ENCODE measurements around the gene NR2F2.
A peak's percentile ranks its signal among the peaks of the same experiment; 100 is the strongest.

NR2F2 gene

DNA sequence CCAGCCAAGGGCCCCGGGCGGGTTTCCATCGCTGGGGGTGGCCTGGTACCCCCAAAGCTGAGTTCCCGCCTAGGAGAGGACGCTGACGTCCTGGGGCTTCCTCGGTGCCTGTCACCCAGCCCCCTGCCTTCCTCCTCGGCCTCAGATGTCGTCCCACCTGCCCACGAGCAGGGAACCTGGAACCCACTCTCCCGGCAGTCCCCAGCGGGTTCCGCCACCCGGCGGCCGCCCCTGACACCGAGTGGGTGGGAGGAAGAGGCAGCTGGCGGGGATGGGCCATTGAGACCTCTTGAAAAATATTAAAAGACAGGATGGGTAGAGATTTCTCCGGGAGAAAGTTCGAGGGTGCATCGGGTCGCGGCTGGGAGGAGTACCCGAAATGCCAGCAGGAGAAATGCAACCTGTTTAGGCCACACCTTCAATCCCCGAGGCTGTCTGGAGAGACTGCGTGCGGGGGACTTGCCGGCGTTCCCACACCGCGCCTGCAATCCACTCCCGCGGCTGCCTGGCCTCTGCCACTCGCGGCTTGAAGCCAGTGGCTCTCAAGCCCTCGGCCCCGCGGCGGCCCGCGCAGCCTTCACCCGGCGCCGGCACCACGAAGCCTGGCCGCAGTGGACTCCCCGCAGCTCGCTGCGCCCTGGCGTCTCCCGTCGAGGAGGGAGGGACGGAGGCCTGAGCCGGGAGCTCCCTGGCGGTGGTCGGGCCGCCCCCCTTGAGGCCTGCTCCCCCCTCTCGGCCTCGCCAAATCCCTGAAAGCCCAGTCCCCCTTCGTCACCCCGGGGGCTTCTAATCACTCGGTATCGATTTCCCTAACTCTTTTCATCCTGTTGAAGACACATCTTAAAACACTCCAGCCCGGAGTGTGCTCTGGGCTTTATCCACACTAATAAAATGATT, 8.6 kb upstream of the NR2F2 start:
- H2BK15ac ChIP-seq (ENCODE audit: low read length) = peak overlapping the region; percentile 99

DNA sequence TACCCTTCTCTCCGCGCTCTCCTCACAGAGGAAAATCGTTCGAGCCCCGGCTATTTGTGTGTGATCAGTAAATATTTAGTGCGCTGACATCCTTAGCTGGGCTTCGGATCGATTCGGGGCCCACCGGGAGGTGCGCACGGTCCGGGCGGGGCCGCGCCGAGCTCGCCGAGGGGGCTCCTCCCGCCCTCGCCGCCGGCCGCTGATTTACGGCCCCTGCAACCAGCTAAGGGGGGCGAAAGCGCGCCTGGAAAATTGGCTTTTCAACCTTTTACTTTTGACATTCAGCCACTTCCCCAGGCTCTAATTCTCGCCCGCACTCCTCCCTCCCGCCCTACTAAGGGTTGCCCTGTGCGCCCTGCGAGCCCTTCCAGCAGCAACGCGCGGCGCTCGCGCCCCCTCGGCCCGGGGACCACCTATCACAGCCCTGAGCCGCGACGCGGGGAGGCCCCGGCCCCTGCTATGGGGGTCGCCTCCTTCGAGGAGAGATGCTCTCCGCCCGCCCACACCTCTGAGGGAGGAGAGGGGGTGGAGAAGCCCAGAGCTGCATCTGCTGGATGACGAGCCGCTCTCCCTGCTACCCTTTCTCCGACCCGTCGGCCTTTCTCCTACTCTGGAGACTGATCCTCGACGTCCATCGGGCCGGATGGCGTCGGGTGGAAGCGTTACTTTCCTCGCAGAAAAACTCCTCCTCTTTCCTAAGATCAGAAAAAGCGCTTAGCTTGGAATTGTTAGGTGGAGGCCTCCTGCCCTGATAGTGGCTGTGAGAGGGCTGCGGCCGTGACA, 7.8 kb upstream of the NR2F2 start:
- H3K14ac ChIP-seq (ENCODE audit: low read length) = no peak overlapping the region
- peaks cover 24 to 25% of the 10 kb centered on the region in 2 donors for H3K4me1 ChIP-seq (ENCODE audit: control insufficient read depth in 2 of 2, insufficient read depth in 1 of 2, low read depth in 1 of 2, low read length in 2 of 2)
- H2BK120ac ChIP-seq (ENCODE audit: low read depth, low read length) = peak overlapping the region; percentile 56
- peaks cover 0 to 3% of the 10 kb centered on the region in 2 donors for H3K36me3 ChIP-seq (replicated peaks in 1 of 2; ENCODE audit: control insufficient read depth in 2 of 2, insufficient read depth in 2 of 2, low read length in 2 of 2)
- peak overlapping the region; percentile 13 for H3K4ac ChIP-seq (ENCODE audit: low read length)
- peak overlapping the region in 1 of 2 donors; percentile 73 for H3K4me3 ChIP-seq (ENCODE audit: low read length in 2 of 2)
- peak overlapping the region; percentile 35 for H2BK12ac ChIP-seq (ENCODE audit: low read length)
- no peaks in the 10 kb centered on the region for H3K79me1 ChIP-seq (ENCODE audit: low read depth, low read length)
- H3K9ac ChIP-seq (ENCODE audit: low read depth, low read length, poor library complexity) = peak overlapping the region; percentile 38
- H3K9me3 ChIP-seq (replicated peaks in 1 of 2; ENCODE audit: control insufficient read depth in 2 of 2, insufficient read depth in 1 of 2, low read depth in 1 of 2, low read length in 2 of 2) = peaks cover 0 to 2% of the 10 kb centered on the region in 2 donors
- peaks cover 0 to 5% (median 0%) of the 10 kb centered on the region in 3 experiments for H3K27me3 ChIP-seq (ENCODE audit: control insufficient read depth in 3 of 3, insufficient read depth in 3 of 3, low read depth in 1 of 3, low read length in 3 of 3)
- H2BK15ac ChIP-seq (ENCODE audit: low read length) = peak overlapping the region; percentile 13
- peak overlapping the region; percentile 89 for H3K18ac ChIP-seq (ENCODE audit: low read length)
- H2BK5ac ChIP-seq (ENCODE audit: low read length) = peak overlapping the region; percentile 88
- peak overlapping the region; percentile 87 for H4K8ac ChIP-seq (ENCODE audit: low read depth, low read length)
- H3K4me2 ChIP-seq (ENCODE audit: insufficient read depth, low read length, poor library complexity, severe bottlenecking) = peak overlapping the region; percentile 99
- DNase-seq (ENCODE audit: low spot score) = peak; percentile 68
- WGBS, 2 donors (ENCODE audit: extremely low coverage in 2 of 2, insufficient read length in 2 of 2, insufficient replicate concordance in 1 of 2) = no CpG with 5 or more reads among the region's 66 CpGs
- no peak overlapping the region for H4K91ac ChIP-seq (ENCODE audit: low read depth, low read length, poor library complexity)
- H3K23ac ChIP-seq (ENCODE audit: low read depth, low read length, poor library complexity) = no peak overlapping the region
- H3K27ac ChIP-seq (replicated peaks; ENCODE audit: low read length) = peak overlapping the region; percentile 94
- peak overlapping the region; percentile 68 for H2AK5ac ChIP-seq (ENCODE audit: low read depth, low read length)
- no peak overlapping the region for H2AFZ ChIP-seq (ENCODE audit: low read length)

More for the DNA sequence above, 8.6 kb upstream of the NR2F2 start:
- peak; percentile 44 for DNase-seq (ENCODE audit: low spot score)
- no CpG with 5 or more reads among the region's 64 CpGs for WGBS, 2 donors (ENCODE audit: extremely low coverage in 2 of 2, insufficient read length in 2 of 2, insufficient replicate concordance in 1 of 2)
- Histone ChIP-seq H3K27me3 (ENCODE audit: control insufficient read depth in 3 of 3, insufficient read depth in 3 of 3, low read depth in 1 of 3, low read length in 3 of 3) (peaks cover 0 to 5% (median 0%) of the 10 kb centered on the region in 3 experiments), H2BK12ac (ENCODE audit: low read length) (peak overlapping the region; percentile 98), H3K36me3 (replicated peaks in 1 of 2; ENCODE audit: control insufficient read depth in 2 of 2, insufficient read depth in 2 of 2, low read length in 2 of 2) (peaks cover 0 to 3% of the 10 kb centered on the region in 2 donors), H3K23ac (ENCODE audit: low read depth, low read length, poor library complexity) (peak overlapping the region; percentile 73), H4K8ac (ENCODE audit: low read depth, low read length) (no peak overlapping the region), H4K91ac (ENCODE audit: low read depth, low read length, poor library complexity) (peak overlapping the region; percentile 53), H3K18ac (ENCODE audit: low read length) (peak overlapping the region; percentile 100), H2BK120ac (ENCODE audit: low read depth, low read length) (peak overlapping the region; percentile 100), H3K4ac (ENCODE audit: low read length) (peak overlapping the region; percentile 89), H2AFZ (ENCODE audit: low read length) (no peak overlapping the region), H3K4me3 (ENCODE audit: low read length in 2 of 2) (peak overlapping the region in 1 of 2 donors; percentile 73), H3K14ac (ENCODE audit: low read length) (peak overlapping the region; percentile 82), H3K4me2 (ENCODE audit: insufficient read depth, low read length, poor library complexity, severe bottlenecking) (peak overlapping the region; percentile 99), H2BK5ac (ENCODE audit: low read length) (peak overlapping the region; percentile 96), H3K9ac (ENCODE audit: low read depth, low read length, poor library complexity) (peak overlapping the region; percentile 84), H2AK5ac (ENCODE audit: low read depth, low read length) (peak overlapping the region; percentile 90), H3K79me1 (ENCODE audit: low read depth, low read length) (no peaks in the 10 kb centered on the region), H3K4me1 (ENCODE audit: control insufficient read depth in 2 of 2, insufficient read depth in 1 of 2, low read depth in 1 of 2, low read length in 2 of 2) (peaks cover 24 to 30% of the 10 kb centered on the region in 2 donors), H3K27ac (replicated peaks; ENCODE audit: low read length) (peak overlapping the region; percentile 94), H3K9me3 (replicated peaks in 1 of 2; ENCODE audit: control insufficient read depth in 2 of 2, insufficient read depth in 1 of 2, low read depth in 1 of 2, low read length in 2 of 2) (peaks cover 0 to 2% of the 10 kb centered on the region in 2 donors)

DNA sequence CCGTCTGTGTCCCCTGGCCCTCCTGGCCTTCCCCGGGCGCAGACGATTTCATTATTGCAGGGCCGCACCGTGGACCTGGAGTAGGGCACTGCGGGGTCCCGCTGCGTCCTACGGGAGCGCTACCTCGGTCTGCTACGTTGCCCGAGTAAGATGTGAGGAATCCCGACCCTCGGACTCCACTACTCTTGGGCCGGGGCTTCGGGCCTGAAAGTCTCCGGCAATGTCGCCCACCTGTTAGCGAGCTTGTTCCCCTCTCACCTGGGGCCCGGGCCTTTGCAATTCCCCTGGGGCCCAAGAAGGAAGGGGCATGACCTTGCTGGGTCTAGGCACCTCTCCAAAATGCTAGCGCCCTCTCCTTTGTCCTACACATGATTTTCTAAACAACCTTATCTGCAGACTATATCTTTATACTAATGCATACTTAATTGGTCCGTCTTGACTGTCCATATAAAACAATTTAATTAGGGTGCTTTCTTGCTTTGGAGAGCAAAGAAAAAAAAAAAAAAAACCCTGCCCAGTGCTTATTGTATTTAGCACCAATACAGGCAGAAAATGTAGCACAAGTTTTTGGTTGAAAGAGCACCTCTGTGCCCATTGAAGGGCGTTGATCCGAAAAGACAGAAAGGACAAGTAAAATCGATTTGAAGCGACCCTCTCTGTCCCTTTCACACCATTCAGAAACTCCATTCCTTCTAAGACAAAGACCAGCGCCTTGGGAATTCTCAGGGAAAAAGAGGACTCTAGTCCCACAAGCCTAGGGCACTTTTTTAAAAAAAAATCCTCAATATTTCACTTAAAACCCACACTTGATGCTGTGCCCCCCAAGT, 7.0 kb upstream of the NR2F2 start:
- Histone ChIP-seq H3K4me1 (ENCODE audit: control insufficient read depth in 2 of 2, insufficient read depth in 1 of 2, low read depth in 1 of 2, low read length in 2 of 2) (peaks cover 25 to 32% of the 10 kb centered on the region in 2 donors), H3K27me3 (ENCODE audit: control insufficient read depth in 3 of 3, insufficient read depth in 3 of 3, low read depth in 1 of 3, low read length in 3 of 3) (peaks cover 0 to 5% (median 0%) of the 10 kb centered on the region in 3 experiments)

More for the DNA sequence above, 7.0 kb upstream of the NR2F2 start:
- peak overlapping the region; percentile 91 for H3K14ac ChIP-seq (ENCODE audit: low read length)
- H2AK5ac ChIP-seq (ENCODE audit: low read depth, low read length) = peak overlapping the region; percentile 68
- no peak overlapping the region for H3K23ac ChIP-seq (ENCODE audit: low read depth, low read length, poor library complexity)
- H3K79me1 ChIP-seq (ENCODE audit: low read depth, low read length) = no peaks in the 10 kb centered on the region
- no peak overlapping the region for H2AFZ ChIP-seq (ENCODE audit: low read length)
- H3K9ac ChIP-seq (ENCODE audit: low read depth, low read length, poor library complexity) = peak overlapping the region; percentile 38
- H3K4me2 ChIP-seq (ENCODE audit: insufficient read depth, low read length, poor library complexity, severe bottlenecking) = peak overlapping the region; percentile 99
- H2BK5ac ChIP-seq (ENCODE audit: low read length) = peak overlapping the region; percentile 88
- peak overlapping the region; percentile 13 for H2BK15ac ChIP-seq (ENCODE audit: low read length)
- H4K8ac ChIP-seq (ENCODE audit: low read depth, low read length) = no peak overlapping the region
- H4K91ac ChIP-seq (ENCODE audit: low read depth, low read length, poor library complexity) = no peak overlapping the region
- WGBS, 2 donors (ENCODE audit: extremely low coverage in 2 of 2, insufficient read length in 2 of 2, insufficient replicate concordance in 1 of 2) = no CpG with 5 or more reads among the region's 29 CpGs
- H3K27ac ChIP-seq (replicated peaks; ENCODE audit: low read length) = peak overlapping the region; percentile 94
- peak; percentile 69 for DNase-seq (ENCODE audit: low spot score)
- peak overlapping the region; percentile 89 for H3K18ac ChIP-seq (ENCODE audit: low read length)
- peaks cover 0 to 2% of the 10 kb centered on the region in 2 donors for H3K9me3 ChIP-seq (replicated peaks in 1 of 2; ENCODE audit: control insufficient read depth in 2 of 2, insufficient read depth in 1 of 2, low read depth in 1 of 2, low read length in 2 of 2)
- H3K36me3 ChIP-seq (replicated peaks in 1 of 2; ENCODE audit: control insufficient read depth in 2 of 2, insufficient read depth in 2 of 2, low read length in 2 of 2) = peaks cover 0 to 3% of the 10 kb centered on the region in 2 donors
- H2BK120ac ChIP-seq (ENCODE audit: low read depth, low read length) = peak overlapping the region; percentile 56
- H3K4me3 ChIP-seq (ENCODE audit: low read length in 2 of 2) = peak overlapping the region; percentile 27 to 69
- peak overlapping the region; percentile 35 for H2BK12ac ChIP-seq (ENCODE audit: low read length)
- H3K4ac ChIP-seq (ENCODE audit: low read length) = peak overlapping the region; percentile 13
